NCI-H345 (cell line): ENCODE results near the gene RCAN2.

ENCODE experiments used
- DNase-seq: peaks from one replicate; lab custom pipeline; 2025; lab: John Stamatoyannopoulos, UW

RCAN2 gene

DNA sequence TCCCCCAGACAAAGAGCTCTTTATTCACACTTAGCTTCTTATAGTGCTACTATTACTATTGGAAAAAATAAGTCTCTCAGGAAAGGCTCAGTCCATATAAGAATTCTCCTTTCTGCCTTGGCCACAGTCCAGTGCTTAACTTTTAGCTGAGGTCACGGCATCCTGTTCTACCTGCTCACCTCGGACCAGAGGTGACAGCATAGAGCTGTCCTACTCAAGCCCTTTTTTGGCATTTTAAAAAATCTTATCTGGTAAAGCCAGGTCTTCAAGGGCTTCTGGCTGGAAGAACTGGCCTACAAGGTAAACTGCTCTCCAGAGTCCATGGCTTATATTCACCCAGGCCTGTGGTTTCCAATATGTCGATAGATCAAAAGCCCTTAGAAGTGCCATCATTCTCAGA lies 109.7 kb downstream of the RCAN2 start:
- no peak for DNase-seq

DNA sequence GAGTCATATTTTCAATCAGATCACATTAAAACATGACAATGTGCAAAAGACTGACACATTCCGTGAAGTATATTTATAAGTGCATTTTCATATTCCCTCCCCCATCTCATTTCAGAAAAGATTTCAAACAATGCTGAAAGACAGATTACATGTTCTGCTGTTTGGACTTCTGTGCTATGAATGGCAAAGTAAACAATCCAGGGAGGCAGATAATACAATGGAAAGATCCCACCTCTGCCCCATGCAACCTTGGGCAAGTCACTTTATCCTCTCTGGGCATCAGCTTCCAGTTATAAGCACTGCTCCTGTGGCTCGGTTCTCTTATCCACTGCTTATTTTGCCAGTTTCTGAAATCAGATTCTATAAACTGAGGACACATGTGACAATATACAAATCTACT lies 110.2 kb downstream of the RCAN2 start:
- DNase-seq, result peak; percentile 50

DNA sequence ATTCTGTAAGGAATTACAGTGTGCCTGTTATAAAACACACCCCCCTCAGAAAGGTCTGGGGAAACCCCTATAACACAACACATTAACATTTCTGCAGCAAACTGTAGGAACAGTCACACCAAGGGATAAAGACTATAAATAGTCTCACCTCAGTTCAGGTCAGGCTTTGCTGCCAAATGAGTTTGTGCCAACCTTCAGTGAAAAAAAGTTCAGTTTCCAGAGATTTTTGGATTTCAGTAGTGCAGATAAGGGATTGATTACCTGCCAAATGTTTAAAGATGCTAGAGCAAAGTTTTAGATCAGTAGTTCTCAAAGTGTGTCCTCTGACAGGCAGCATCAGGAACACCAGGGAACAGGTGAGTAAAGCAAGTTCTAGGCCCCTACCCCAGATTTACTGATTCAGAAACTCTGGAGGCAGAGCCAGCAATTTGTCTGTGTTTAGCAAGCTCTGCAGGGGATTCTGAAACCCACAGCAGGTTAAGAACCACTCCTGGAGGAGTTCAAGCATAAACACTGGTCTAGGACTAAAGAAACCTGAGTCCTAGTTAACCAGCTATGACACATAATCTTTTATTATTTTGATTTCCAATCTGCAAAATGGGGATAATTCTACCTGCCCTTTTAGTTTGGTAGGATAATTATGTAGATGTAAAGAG lies 111.0 kb downstream of the RCAN2 start:
- DNase-seq, result peak; percentile 74

DNA sequence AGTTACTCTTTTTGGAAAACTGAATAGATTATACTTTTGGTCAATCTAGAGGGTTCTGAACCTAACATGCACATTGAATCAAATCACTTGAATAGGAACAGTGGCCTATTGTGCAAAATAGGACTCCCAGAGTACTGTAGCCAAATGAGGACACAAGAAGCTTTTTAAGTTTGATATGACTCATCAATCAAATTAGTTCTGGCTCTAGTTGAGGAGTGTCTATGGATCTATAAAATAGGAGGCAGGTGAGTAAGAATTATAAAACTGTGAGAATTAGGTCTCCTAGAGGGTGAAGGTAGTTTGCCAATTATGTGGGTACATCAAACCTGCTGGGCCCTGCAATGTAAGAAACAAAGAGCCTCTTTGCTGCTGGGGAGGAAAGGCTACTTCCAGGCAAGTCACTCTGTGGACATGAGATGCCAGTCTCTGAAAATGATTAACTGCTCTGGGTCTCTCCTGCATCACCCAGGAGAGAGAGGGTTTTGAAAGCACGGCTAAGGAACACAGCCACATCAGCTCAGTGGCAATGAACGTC lies 112.3 kb downstream of the RCAN2 start:
- DNase-seq, result no peak

DNA sequence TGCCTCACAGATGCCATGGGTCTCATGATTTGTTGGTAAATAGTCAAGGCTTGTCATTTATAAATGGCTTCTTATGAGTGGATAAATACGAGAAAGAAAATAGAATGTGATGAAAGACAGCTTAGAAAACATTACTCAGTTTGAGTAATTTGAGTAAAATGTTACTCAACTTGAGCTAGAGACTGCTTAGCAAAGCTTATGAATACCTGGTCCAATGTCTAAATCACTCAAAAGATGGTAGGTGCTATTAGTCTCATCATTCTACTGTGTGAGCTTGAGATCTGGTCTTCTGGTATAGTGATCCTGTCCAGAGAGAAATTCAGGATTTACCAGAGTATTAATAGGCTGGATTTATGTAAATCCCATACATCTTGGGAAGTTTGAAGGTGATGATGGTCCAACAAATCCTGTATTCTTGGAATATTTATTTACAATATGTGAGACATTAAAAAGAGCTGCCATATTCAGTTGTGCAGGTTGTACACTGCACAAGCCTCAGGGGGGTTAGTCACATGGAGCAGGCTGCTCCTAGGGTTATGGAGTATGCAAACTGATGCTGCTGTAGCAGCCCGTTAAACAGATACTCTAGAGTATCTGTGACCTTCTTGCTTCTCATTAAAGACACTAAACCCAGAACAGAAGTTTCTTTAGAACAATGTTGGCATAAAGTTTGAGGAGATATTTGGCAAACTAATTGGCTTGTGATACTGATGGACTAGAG lies 112.9 kb downstream of the RCAN2 start:
- DNase-seq, result no peak

DNA sequence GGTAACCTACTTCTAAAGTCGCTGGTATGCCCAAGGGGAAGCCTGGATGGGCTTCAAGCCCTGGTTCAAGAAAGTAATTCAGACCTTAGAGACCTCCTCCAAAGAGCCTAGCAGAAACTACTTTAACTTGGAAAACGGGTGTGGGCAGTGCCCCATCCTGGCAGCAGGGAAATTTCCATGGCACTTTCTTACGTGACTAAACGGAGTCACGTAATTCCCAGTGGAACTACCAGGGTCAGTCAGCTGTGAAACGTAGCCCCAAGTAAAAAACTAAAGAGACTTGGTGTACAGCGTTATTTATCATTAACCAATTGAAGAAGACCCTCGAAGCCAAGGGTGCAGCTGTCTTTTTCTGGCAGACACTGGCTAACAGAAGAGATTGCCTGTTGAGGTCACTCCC lies 114.0 kb downstream of the RCAN2 start:
- DNase-seq, result no peak

DNA sequence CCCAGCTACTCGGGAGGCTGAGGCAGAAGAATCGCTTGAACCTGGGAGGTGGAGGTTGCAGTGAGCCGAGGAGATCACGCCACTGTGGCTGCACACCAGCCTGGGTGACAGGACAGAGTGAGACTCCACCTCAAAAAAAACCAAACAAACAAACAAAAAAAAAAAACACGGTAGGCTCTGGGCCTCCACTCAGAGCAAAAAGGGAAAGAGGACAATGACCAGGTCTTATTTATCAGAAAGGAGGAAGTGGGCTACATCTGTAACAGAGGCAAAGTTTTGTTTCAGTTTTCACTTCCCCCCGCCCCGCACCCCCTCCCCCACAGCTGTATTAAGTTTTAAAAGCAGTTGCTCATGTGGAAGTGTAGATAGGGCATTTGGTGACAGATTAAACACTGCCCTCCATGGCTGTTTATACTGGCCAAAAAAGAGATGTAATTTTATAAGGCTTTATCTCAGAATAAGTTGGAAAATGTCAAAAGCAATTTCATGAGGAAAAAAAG lies 114.6 kb downstream of the RCAN2 start:
- no peak for DNase-seq

DNA sequence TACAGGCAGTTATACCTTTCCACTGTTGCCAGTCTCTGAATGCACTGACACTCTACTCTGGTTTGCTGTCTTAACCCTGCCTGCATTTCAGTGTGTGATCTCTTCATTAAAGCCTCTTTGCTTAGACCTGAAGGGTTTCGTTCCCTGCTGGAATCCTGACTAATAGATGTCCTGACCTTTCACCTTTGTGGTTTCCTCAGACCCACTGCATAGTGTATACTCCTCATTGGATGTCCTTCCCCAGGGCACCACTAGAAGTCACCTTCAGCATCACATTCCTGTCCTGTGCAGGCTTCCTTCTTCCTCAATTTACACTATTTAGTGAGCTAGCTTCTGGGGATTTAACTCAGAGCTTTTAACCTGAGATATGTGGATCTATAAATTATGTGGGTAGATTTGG lies 120.6 kb downstream of the RCAN2 start:
- no peak for DNase-seq

DNA sequence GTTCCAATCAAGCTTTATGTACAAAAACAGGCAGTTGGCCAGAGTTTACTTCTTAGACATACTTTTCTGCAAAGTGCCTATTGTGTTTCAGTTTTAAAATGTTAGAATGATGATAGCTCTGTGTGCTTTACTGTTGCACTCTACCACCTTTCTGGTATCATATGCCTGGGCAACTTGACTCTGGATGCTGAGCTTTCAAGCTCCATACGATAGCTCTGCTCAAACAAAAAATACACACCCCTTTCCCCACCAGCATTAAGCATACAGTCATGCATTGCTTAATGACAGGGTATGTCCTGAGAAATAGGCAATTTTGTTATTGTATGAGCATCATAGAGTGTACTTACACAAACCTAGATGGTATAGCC lies 123.1 kb downstream of the RCAN2 start:
- DNase-seq, result peak; percentile 35

DNA sequence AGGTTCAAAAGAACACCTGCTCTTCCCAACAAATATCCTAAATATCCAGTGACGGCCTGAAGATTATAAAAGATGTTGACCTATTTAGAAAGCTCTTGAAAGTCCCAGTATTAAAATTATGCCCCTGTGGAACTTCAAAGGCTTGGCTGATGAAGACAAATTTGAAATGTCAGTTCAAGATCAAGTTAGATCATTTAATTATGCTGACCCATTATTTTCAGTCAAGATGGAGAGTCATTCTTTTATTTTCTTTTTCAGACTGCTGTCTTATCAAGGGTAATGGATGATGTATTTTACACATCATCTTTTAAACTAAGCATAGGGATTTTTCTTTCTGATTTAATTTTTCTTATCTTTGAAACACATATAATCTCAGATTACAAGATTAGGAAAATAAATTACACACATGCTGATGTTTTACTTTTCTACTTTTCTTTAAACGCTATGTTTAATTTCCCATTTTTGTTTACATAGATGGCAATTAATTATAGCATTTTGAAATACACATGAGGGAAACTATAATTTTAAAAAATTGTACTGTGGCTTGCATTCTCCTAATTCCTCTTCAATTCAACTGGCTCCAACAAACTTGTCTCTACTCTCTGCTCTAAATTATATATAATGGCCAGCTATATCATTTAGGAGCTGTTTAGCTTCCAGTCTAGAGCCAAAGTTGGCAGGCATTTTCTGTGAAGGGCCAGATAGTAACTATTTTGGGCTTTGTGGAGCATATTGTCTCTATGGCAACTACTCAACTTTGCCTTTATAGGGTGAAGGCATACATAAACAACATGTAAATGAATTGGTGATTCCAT lies 123.7 kb downstream of the RCAN2 start:
- peak; percentile 21 for DNase-seq

DNA sequence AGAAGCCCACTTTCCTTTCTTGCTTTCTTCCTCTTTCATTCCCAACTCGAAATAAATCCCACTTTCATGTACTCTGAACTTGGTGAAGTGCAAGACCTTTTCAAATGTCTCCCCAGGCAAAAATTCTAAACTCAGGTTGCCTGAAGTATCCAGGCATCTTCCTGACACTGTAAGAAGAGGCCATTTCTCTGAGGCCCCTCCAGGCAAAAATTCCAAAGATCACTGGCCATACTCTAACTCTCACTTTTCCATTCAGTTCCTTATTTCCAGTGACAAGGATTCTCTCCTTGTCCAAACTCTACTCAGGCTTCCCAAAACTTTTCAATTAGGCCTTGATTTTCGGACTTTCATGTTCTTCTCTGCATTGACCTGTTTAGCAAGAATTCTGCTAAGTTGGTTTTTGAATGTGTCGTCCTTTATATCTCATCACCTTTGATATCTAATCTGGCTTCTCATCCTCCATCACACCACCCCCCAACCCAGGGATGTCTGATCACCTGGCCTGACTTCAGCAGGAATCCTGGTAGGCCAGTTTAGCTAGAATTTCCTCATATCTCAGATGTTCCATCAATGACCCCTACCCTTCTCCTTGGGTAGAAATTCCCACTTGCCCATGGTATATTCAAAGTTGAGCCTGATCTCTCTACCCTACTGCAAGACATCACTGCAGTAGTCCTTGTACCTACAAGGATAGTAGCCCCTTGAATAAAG lies 124.9 kb downstream of the RCAN2 start:
- no peak for DNase-seq

DNA sequence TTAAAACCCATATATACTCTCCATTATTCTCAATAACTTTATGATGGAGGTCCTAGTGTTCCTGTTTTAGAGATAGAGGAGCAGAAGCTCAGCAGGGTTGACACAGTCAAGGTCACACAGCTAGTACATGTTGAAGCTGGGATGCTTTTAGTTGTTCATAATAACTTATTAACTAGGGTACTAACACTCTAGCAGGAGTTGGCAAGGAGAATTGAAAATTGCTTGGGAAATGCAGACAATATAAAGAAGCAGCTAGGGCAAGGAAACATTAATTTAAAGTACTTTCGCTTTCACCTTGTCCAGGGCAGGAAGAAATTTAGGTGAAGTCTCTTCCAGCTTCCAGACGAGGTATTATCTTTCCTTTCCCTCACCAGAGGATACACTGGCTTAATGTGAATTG lies 133.7 kb downstream of the RCAN2 start:
- DNase-seq, result no peak

DNA sequence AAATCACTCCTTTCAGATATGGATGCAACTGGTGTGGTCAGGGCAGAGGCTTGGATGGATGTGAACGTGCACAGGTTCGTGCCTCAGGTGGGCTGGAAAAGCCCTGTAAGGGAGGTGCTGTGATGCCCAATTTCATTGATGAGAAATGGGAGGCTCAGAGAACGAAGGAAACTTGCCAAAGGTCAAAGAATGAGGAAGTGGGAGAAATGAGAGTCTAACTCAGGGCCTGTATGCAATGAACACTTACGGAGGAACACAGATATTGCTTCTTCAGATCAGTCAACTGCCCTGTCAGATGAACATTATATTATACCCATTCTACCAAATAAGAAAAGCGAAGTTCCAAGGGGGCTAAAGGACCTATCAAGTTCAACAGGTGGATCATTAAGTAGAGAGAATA lies 134.7 kb downstream of the RCAN2 start:
- no peak for DNase-seq

DNA sequence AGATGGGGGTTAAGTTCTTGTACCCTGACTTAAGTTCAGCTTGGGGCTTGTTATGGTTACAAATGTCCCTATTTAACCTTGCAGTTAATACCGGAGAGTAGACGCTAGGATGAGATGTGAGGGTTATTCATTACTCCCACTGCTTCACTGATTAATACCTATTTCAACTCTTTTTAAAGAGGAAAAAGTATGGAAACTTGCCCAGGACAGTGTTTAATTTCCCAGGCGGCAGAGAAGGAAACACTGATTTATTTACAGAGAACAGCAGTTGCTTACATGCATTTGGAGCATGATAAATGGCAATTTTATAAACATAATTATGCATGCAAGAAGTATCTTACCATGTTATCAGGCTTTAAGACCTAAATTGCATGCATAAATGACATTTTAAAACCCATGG lies 137.7 kb downstream of the RCAN2 start:
- no peak for DNase-seq

DNA sequence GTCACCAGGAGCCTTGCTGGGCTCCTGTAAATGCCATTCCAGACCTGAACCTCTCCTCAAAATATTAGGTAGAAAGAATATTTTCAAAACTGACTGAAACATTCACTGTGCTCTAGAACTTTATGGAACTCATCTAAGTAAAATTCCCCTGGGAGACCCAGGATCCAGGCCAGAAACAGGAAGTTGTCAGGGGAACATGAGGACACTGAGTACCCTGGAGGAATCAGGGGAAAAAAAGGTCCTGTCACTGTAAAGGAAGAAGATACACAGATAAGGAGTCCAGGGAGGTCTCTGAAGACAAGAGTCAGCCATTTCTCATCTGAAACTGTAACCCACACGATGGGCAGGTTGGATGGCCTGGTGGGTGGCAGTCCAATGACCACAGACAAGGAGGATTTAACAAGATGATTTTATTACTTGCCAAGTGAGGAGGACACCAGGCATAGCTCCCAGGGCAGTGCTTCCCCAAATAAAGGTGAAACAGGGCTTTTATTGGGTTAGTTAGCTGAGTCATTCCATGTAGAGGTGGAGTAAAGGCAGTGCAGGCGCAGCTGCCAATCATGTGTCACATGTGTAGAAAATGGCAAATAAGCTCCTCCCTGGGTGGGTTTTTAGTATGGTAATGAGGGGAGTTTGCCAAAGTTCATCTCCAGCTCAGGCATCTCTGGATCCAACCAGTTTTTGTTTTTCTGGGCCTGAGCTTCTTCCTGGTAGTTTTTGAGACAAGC lies 138.5 kb downstream of the RCAN2 start:
- DNase-seq, result no peak

DNA sequence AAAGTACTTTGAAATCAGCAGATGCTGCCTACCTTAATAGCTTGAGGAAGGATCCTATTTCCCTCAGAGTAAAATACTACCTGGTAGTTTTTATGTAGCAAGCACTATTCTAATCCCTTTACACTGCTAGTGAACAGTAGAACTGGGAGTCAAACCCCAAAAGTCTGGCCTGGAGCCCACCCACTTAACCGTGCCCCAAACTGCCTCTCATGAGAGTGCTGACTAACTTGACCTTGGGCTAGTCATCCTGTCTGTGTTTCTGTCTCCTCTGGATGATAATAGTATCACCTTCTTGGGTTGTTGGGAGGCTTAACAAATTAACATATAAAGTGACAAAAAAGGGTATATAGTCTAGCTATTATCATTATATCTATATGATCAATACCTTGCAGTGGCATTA lies 140.5 kb downstream of the RCAN2 start:
- no peak for DNase-seq

DNA sequence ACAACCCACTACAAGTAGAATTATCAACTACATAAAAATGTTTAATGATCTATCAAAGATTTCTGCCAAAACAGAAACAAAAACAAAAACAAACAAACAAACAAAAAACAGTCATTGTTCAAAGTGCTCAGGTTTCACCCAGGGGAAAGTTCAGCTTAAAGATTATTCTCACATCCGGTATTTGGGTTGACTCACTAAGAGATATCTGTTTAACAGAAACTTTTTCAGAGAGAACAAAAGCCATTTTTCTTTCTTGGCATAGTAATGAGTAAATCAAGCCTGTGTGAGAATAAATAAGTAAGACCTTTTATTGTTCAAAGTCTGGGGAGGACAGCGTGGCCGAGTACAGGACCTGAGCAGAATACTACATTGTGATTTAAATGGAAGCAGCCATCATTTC lies 143.6 kb downstream of the RCAN2 start:
- DNase-seq, result no peak

DNA sequence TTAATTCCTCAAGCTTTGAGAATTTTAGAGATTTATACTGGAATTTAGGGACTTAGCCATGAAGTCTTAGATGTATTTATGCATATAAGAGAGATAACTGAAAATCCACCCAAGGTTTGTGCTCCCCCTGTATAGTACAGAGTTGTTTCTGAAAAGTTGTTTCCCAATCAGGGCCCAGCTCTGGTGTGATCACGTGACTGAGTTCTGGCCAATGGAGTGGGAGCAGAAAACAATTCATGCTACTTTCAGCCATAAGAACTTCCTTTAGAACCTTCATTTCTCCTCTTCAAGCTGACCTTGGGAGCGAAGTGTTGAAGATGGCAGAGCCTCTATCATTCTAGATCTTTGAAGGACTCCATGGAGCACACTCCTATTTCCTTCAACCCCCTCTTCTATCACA lies 151.0 kb downstream of the RCAN2 start:
- DNase-seq, result no peak

DNA sequence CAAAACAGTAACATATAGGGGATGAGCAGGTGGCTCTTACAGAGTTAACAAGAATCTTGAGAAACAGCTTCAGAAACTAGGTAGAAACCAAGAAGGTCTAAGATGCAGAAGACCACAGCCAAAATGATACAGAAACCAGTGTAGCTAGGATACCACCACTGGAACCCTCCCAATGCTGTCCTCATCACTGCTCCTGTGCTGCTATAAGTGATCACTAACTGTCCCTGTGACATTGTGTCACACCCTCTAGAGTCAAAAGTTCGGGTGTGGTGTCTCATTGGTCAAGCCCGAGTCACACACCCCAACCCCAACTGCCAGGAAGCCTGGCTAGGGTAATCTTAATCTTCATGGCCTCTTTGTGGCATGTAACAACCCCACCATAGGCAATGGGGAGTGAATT lies 153.1 kb downstream of the RCAN2 start:
- no peak for DNase-seq

DNA sequence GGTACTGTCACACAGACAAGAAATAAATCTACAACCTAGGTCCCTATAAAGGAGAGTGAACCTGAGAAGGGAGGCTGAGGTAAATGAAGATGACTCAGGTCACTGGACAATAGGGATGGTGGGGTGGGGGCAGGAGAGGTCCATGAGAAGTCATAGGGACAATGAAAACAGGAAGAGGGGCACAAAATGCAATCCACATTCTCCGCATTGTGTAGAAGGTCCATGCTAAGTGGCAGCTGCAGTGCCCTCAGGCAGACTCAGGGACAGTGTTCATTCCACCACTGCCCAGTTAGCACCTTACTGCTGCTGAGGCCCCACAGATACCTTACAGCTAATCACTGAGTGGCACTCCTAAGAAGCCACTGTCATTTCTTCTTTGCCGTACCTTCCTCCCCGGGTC lies 156.8 kb downstream of the RCAN2 start:
- no peak for DNase-seq

DNA sequence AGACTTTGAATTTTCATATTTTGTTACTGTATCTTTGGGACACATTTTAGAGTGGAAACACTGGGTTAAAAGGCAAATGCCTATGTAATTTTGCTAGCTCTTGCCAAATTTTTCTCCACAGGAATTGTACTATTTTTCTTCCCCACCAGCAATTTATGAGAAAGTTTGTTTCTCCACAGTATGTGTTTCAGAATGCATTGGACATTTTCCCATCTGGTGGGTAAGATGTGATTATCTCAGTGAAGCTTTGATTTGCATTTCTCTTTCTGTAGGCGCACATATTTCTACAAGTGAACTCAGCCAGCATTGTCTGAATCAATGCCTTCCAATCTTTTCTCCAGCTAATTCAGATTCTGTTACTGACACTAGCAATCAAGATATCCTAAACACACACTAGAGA lies 157.8 kb downstream of the RCAN2 start:
- no peak for DNase-seq
